Chondrocyte (in vitro differentiated cells): Measurements from ENCODE around the gene ARID5B. TPM values are rescaled to one million over a fixed set of nuclear protein-coding genes. Genes with fewer than 3 reads are reported as not detected.

Experiments used
- DNase-seq: peaks from one replicate; pipeline ENCODE4 v3.0.0; 2021; ENCODE audit warnings: mixed read lengths, low spot score
- H3K27ac Mint-ChIP-seq: one replicate; pipeline ENCODE4 v1.8.0; 2021; ENCODE audit warnings: mild to moderate bottlenecking, moderate library complexity, mixed read lengths; ENCODE audit not compliant: unreplicated experiment
- H3K27me3 Mint-ChIP-seq: 2 replicates; pipeline ENCODE4 v1.8.0; 2021; ENCODE audit warnings: low read depth, mixed read lengths
- H3K36me3 Mint-ChIP-seq: 2 replicates; pipeline ENCODE4 v1.8.0; 2021; ENCODE audit warnings: low read depth, mixed read lengths
- H3K4me1 Mint-ChIP-seq: 2 replicates; pipeline ENCODE4 v1.8.0; 2021; ENCODE audit warnings: low read depth, mild to moderate bottlenecking, mixed read lengths
- H3K4me3 Mint-ChIP-seq: one replicate; pipeline ENCODE4 v1.8.0; 2021; ENCODE audit warnings: mild to moderate bottlenecking, moderate library complexity, mixed read lengths; ENCODE audit not compliant: unreplicated experiment
- H3K9me3 Mint-ChIP-seq: 2 replicates; pipeline ENCODE4 v1.8.0; 2021; ENCODE audit warnings: low read depth, mixed read lengths
- CTCF ChIP-seq: fragments of 200-600 bp; sonication (generic); IDR thresholded peaks from 2 replicates; pipeline ENCODE4 v1.5.0; 2021; ENCODE audit warnings: antibody characterized with exemption, mild to moderate bottlenecking, moderate library complexity
- total RNA-seq: library from RNA; stranded (reverse); gene quantifications from 3 replicates; pipeline ENCODE4 v1.2.1, GENCODE V29; 2021

Gene ARID5B
- total RNA-seq, 1 donor from 2014 or later: 93.6 TPM

- peak overlapping the region; percentile 85 for H3K27ac Mint-ChIP-seq
- no peak for TF ChIP-seq CTCF
- H3K4me3 Mint-ChIP-seq: no peak overlapping the region
- H3K9me3 Mint-ChIP-seq: peaks cover 5% of the 10 kb centered on the region
- peaks cover 19% of the 10 kb centered on the region for H3K36me3 Mint-ChIP-seq
- peaks cover 57% of the 10 kb centered on the region for H3K4me1 Mint-ChIP-seq
- no peak for DNase-seq
- H3K27me3 Mint-ChIP-seq: no peaks in the 10 kb centered on the region
These were observed 35.3 kb downstream of the ARID5B start for GRCh38 chr10:61936770-61937169.

DNA sequence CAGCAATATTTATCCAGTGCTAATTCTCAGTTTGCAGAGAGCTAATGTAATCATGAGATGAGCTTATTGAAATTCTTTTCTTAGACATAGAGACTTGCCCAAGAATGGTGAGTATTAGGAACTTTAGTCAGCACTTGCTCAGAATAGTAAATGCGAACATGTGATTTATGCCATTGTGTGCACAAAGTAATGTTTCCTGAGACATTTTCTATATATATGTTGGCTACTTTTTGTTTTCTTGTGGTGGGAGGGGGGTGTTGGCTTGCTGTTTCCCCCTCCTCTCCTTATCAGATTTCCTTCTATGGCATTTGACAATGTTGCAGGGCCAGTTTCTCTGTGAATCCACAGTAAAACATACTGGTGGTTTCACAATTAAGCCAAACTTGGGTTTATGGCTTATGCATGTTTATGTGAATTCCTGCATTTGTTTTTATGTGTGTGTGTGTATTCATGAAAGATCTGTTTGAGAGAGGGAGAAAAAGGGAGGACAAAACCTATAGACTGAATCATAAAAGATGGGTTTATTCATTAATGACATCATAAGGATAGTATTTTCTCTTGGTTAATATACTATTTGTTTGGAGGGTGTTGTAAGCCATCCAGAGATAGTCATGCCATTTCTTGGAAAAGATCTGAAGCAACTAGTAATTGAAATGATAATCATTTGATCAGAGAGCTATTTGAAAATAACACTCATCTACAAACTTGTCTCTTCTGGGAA lies 36.3 kb downstream of the ARID5B start:
- Mint-ChIP-seq H3K4me3 (no peak overlapping the region), H3K9me3 (peaks cover 5% of the 10 kb centered on the region), H3K27ac (peak overlapping the region; percentile 85), H3K4me1 (peaks cover 63% of the 10 kb centered on the region), H3K27me3 (no peaks in the 10 kb centered on the region), H3K36me3 (peaks cover 20% of the 10 kb centered on the region)
- no peak for DNase-seq
- no peak for TF ChIP-seq CTCF

GRCh38 chr10:61939902-61940301 lies 38.4 kb downstream of the ARID5B start:
- Mint-ChIP-seq H3K27me3 (no peaks in the 10 kb centered on the region), H3K4me3 (peak overlapping the region; percentile 48), H3K9me3 (no peaks in the 10 kb centered on the region), H3K27ac (peak overlapping the region; percentile 85), H3K4me1 (peaks cover 81% of the 10 kb centered on the region), H3K36me3 (peaks cover 20% of the 10 kb centered on the region)
- no peak for DNase-seq
- no peak for TF ChIP-seq CTCF

DNA sequence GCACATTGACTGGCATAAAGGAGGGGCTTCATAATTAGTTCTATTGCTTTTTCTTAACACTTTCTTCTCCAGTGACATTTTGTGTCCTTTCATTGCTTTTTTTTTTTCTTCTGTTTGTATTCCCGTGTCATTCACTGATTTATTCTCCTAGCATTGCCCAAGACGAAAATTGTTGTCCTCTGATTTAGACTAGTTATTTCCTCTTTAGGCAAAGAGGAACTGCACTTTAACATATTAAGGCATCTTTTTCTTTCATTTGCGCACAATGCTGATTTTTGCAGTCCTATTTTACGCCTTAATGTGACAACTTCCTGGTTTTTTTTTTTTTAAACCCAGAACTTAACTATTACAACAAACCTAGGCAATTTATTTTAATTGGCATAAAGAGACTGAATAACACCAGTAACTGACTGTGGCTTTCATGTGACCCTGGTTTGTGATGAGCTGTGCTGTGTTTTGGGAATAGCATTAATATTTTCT lies 39.7 kb downstream of the ARID5B start:
- peaks cover 20% of the 10 kb centered on the region for H3K36me3 Mint-ChIP-seq
- no peak for TF ChIP-seq CTCF
- H3K27ac Mint-ChIP-seq: peak overlapping the region; percentile 50
- DNase-seq: no peak
- no peaks in the 10 kb centered on the region for H3K9me3 Mint-ChIP-seq
- no peak overlapping the region for H3K4me3 Mint-ChIP-seq
- no peaks in the 10 kb centered on the region for H3K27me3 Mint-ChIP-seq
- peaks cover 80% of the 10 kb centered on the region for H3K4me1 Mint-ChIP-seq

- H3K27ac Mint-ChIP-seq: peak overlapping the region; percentile 92
- no peaks in the 10 kb centered on the region for H3K27me3 Mint-ChIP-seq
- H3K4me3 Mint-ChIP-seq: peak overlapping the region; percentile 27
- H3K36me3 Mint-ChIP-seq: peaks cover 21% of the 10 kb centered on the region
- no peak for TF ChIP-seq CTCF
- no peak for DNase-seq
- H3K9me3 Mint-ChIP-seq: no peaks in the 10 kb centered on the region
- H3K4me1 Mint-ChIP-seq: peaks cover 73% of the 10 kb centered on the region
These were observed 41.3 kb downstream of the ARID5B start for GRCh38 chr10:61942604-61943461.
